Bronchial epithelial cell (primary cell): ENCODE results near the gene SERPINA3. TPM values are rescaled to one million over a fixed set of nuclear protein-coding genes. Genes with fewer than 3 reads are reported as not detected.

Source experiments
- DNase-seq: peaks from one replicate; pipeline ENCODE4 v3.0.0-alpha.2; 2010; ENCODE audit warnings: low read depth
- FAIRE-seq: peaks from 2 replicates; lab custom pipeline; 2011; peaks lifted over from hg19 to GRCh38; lab: Jason Lieb, UNC
- H3K27me3 ChIP-seq: 2 replicates; pipeline ENCODE4 v1.5.1; 2011; ENCODE audit warnings: low read length; ENCODE audit not compliant: control insufficient read depth, insufficient read depth
- H3K36me3 ChIP-seq: 2 replicates; pipeline ENCODE4 v1.5.1; 2011; ENCODE audit warnings: low read length; ENCODE audit not compliant: control insufficient read depth, insufficient read depth
- H3K4me3 ChIP-seq: 2 replicates; pipeline ENCODE4 v1.5.1; 2011; ENCODE audit warnings: mild to moderate bottlenecking, low read depth, low read length, control low read depth
- CTCF ChIP-seq: IDR thresholded peaks from 2 replicates; pipeline ENCODE4 v1.5.1; 2011; ENCODE audit warnings: mild to moderate bottlenecking, moderate library complexity, low read length, control low read depth, inconsistent platforms; ENCODE audit not compliant: insufficient read depth, severe bottlenecking
- total RNA-seq: library from RNA; depleted of rRNA; stranded (reverse); fragments of >200 nt; gene quantifications from 2 replicates; pipeline ENCODE4 v1.2.1, GENCODE V29; 2014

The SERPINA3 gene
- total RNA-seq, 1 donor from 2014 or later, result 0.79 TPM

- Histone ChIP-seq H3K36me3 (no peaks in the 10 kb centered on the region), H3K4me3 (no peak overlapping the region), H3K27me3 (no peaks in the 10 kb centered on the region)
- FAIRE-seq (no peak), DNase-seq (no peak)
- no peak for TF ChIP-seq CTCF
Observed at GRCh38 chr14:94615254-94615653, 3.1 kb downstream of the SERPINA3 start.

- no peaks in the 10 kb centered on the region for H3K36me3 ChIP-seq
- FAIRE-seq (no peak), DNase-seq (no peak)
- no peak overlapping the region for H3K4me3 ChIP-seq
- no peaks in the 10 kb centered on the region for H3K27me3 ChIP-seq
- TF ChIP-seq CTCF, result no peak
Observed at GRCh38 chr14:94615823-94616570, 3.8 kb downstream of the SERPINA3 start.

GRCh38 chr14:94617366-94617941 lies 5.3 kb downstream of the SERPINA3 start:
- Histone ChIP-seq H3K4me3 (no peak overlapping the region), H3K36me3 (no peaks in the 10 kb centered on the region), H3K27me3 (no peaks in the 10 kb centered on the region)
- no peak for TF ChIP-seq CTCF
- no peak for DNase-seq
- FAIRE-seq, result no peak

GRCh38 chr14:94617988-94618822 lies 6.0 kb downstream of the SERPINA3 start:
- no peak for FAIRE-seq
- Histone ChIP-seq H3K4me3 (no peak overlapping the region), H3K36me3 (no peaks in the 10 kb centered on the region), H3K27me3 (no peaks in the 10 kb centered on the region)
- TF ChIP-seq CTCF, result no peak
- DNase-seq, result no peak

GRCh38 chr14:94619297-94619696 lies 7.1 kb downstream of the SERPINA3 start:
- no peak for FAIRE-seq
- DNase-seq, result no peak
- TF ChIP-seq CTCF, result no peak
- no peaks in the 10 kb centered on the region for H3K27me3 ChIP-seq
- H3K36me3 ChIP-seq, result no peaks in the 10 kb centered on the region
- no peak overlapping the region for H3K4me3 ChIP-seq
